GM21447 (cell line): ENCODE results near the gene FLT3.

Experiments
- ATAC-seq: cut with Tn5 transposase; IDR thresholded peaks from one replicate; pipeline ENCODE4 v1.9.1; 2021; ENCODE audit not compliant: unreplicated experiment

Gene FLT3

DNA sequence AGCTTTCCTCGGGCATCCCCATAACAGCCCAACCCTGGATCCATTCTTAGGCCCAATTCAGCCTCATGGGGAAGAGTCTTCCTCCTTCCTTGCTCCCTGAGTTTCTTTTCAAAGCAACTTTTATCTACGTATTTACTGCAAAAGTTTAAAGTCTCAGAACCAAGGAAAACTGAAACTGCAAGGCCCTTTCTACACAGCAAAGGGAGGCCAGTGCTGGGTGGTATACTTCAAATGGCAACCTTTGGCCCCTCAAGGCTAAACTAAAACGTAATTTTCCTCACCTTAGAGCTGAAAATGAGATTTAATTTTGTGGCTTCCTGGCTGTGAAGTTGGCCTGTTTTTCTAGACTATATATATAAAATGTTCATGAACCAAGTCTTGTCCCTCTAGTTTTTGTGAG, 136.9 kb downstream of the FLT3 start:
- ATAC-seq, result no peak

DNA sequence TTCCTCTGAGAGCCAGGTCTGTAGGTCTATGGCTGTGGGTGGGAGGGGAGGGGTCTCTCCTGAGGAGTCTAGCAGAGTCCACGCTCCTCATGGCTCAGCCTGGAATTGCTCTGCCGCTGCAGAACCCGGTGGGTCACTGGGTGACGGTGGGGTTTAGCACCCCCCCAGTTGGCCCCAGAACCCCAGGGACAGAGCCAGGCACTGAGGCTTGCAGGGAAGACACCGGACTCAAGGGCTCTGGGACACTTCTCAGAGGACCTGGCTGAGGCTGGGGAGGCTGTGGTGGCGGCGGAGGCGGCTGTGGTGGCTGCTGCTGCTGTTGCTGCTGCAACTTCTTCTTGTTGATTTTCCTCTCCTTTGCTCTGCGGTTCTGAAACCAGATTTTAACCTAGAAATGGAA, 137.4 kb downstream of the FLT3 start:
- ATAC-seq, result no peak

DNA sequence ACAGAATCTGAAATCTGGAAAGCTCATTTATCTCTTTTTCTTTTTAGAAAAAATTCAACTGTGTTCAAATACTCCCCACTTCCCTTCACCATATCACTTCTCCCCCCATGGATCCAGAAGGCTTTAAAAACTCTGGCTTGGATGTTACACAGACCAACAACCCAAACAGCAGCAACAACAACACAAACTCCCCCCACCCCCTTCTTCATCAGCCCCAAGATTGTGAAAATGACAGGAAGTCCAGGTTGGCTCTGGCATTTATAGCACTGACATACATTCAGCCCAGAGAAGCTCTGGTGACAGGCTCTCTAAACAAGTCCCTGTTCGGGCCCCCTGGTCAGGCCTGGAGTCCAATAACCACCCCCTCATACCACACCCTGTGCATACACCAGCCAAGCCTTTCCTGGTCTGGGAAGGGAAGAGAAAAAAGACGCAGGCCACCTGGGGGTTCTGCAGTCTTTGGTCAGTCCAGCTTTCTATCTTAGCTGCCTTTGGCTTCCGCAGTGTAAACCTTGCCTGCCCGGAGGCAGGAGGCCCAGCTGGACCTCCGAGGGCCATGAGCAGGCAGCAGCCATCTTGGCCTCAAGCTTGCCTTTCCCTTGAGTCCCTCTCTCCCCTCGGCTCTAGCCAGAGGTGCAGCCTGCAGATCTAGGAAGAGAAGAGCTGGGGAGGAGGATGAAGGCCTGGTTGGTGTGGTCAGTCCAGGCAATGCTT, 138.1 kb downstream of the FLT3 start:
- no peak for ATAC-seq

DNA sequence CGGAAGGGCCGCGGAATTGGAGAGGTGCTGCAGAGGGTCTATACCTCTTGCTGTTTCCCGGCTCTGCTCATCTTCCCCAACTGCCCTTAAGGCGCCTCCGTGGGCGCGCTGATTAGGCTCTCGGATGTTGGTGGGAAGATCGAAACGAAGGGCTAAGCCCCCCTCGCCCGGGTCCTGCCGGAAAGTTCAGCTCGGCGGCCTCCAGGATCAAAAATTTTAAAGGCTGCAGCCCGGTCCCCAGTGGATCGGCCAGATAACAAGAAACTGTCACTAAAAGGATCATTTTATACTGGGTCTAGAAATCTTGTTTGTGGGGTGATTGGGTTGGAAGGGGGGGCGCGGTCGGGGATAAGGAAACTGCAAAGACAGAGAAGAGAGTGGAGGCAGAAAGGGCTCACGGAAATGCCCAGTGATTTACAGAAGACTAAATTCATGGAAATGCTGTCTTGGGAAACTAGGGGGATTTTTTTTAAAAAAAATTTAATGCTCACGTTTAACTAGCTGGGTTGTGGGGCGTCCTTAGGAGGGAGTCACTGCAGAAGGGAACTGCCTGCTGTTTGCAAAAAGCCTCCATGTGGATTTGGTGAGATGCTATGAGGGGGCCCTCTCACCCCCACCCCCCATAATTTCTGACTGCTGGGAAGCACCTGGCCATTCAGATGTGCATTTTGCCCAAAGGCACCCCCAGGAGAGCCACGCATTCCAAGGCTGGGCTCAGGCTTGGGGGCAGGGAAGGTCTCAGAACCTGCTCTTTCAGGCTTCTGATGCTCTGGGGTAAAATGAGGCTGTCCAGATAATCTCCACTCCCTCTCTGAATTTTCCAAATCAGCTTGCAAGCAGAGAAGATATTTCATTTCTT, 138.9 kb downstream of the FLT3 start:
- ATAC-seq, result no peak

DNA sequence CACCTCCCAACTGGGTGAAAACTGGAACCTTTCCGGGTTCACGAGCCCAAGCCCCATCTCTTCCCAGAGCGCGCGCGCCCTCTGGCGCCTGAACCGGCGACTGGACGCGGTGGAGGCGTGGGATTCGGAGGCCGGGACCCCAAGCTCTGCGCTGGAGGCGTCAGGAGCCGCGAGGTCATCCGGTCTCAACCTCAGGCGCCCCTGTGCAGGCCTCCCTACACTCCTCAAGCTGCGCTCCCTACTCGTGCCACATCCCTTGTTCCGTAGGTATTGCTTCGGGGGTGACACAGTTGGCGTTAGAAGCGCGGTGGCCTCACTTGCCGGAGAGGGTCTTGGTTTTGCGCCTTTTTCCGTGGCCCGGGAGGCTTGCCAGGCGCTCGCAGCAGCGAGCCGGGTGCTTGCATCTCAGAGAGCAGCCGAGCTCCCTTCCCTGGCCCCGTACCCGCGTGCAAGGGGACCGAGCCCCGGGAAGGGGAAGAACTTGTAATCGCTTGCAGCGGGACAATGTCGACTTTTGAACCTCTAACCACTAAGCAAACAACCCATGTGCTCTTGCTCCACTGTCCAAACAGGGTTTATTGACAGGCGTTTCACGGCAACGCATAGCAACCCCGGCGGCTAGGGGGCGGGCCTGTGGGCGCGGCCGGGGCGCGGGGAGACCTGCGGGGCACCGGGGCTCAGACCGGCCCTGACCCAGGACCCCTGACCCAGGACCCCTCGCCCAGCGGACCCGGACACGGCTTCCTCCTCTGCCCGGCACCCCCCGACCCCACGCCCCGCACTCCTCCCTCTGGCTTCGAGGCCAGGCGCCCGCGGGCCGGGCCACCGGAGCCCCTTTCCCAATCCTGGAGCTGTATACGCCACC, 139.8 kb downstream of the FLT3 start:
- ATAC-seq, result no peak

DNA sequence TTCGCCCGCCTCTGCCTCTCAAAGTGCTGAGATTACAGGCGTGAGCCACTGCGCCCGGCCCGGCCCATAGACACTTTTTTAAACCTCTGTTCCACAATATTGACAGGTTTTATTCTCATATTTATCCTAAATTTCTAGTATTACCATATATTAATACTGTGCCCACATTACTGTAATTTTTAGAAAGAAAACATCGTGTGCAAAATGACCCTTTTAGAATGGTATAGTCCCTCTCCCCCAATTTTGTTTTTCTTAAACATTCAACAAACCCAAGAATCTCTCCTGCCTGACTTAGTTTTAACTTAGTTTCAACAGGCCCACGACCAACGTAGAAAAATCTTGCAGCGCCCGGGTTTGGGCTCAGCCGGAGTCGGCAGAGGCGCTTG, 140.4 kb downstream of the FLT3 start:
- no peak for ATAC-seq

DNA sequence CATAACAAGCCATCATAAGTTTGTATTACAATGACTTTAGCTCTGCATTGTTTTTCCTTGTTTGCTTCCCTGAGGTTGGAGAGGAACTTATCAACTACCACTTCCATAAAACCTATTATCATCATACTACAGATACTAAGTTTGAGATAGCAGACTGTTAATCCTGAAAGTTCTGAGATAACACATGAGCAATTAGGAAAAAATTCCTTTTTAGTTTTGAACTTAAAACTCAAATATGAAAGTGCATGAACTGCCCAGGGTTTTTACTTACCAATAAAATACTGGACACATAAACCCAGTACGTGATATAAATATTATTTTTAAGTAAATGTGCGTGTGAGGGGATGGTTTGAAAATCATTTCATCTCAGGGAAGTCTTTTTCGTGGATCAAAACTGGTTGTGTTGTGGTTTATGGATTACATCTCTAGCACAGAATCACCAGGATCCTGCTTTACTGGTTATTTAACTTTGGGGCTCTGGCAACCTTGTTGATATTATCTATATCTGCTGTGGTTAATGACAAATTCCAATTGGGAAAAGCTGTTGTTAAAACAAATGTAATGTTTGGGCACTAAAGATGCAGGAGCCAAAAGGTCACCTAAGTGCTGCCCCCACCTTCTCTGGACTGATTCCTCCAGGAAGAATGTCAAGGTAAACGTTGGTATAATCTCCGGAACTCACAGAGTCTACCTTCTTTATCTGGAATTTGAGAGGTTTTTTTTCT, 143.6 kb downstream of the FLT3 start:
- ATAC-seq, result no peak

DNA sequence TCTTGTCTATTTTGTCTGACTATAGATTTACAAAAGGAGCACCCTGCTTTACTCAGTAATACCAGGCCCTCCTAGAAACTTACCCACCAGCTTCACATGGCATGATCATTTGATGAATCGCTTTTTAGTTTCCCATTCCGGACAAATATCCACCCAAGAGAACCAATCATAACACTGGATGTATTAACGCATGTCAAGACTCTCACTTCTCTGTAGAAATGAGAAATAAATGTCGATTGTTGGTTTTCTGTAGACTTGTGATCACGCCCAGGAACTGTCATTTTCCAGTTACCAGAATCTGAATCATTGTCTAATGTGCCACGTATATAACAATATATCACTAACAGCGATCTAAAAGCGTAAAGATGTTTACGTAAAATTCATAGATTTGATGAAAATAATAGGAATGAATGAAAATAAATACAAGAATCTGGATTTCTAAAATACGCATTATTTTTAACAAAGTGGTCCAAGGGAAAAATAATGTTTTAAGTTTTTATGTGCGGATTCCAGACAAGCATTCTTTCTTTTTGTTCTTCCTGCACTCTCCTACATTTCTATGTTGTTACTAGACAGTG, 145.3 kb downstream of the FLT3 start:
- no peak for ATAC-seq

DNA sequence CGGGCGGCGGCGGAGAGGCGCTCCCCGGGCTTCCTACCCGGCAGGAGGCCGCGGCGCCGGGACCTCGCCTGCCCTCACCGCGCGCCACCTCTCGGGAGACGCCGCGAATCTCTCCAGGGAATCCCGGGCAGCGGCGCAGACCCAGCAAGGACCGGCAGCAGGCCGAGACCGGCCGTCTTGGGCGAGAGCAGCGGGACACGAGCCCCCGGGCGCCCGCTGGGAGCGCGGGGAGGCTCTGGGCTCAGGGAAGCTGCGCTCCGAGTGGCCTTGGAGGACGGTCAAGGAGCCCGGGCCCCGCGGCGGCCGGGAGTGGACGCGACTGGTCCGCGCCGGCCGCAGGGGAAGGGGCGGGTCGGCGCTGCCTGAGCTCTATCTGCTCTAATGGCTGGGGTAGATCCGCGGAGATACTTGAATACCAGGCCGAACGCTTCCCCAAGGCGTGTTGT, 145.9 kb downstream of the FLT3 start:
- peak; percentile 32 for ATAC-seq

DNA sequence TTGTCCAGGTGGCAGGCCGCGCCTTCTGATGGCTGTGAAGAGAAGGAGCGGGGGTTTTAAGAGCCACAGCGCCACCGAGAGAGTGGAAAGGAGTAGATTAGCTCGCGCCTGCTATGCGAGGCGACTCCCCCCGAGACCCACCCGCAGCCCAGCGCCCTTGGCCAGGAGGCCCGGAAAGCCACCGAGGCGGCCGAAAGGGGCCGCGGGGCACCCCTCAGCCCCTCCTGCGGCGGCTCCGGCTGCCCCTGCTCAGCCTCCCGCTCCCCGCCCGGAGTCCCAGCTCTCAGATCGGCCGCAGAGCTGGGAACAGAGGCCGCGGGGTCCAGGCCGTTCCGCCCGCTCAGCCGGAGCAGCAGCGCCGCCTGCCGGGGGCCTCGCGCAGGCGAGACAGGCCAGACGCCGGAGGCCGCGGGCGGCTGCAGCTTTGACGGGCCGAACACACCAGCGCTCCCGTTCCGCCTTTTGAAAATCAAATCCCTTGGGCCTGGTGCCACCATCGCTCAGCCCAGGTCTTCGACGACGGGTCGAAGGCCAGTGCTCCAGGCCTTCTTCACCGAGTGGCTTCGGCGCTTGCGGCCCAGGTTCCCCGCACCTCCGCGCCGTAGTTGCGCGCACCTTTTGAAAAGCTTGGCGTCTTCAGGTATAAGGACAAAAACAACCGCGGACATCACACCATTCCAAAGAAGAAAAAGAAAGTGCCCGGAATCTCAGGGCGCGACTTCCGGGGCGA, 146.5 kb downstream of the FLT3 start:
- peak; percentile 78 for ATAC-seq
